ENCODE measurements around the gene EIF4G1. TPM values are rescaled to one million over a fixed set of nuclear protein-coding genes. Genes with fewer than 3 reads are reported as not detected.

Gene EIF4G1
- total and polyA plus RNA-seq, 2 experiments from 2014 or later, result 227 to 552 TPM

- Mint-ChIP-seq H3K36me3 (ENCODE audit: low read depth) (peaks cover 46% of the 10 kb centered on the region), H3K9me3 (no peaks in the 10 kb centered on the region), H3K27ac (peak within 1 kb of the TSS; percentile 95), H3K27me3 (ENCODE audit: insufficient read depth, low read depth, poor library complexity) (peaks cover 8% of the 10 kb centered on the region), H3K4me1 (peaks cover 10% of the 10 kb centered on the region), H3K4me3 (peak within 1 kb of the TSS; percentile 99)
- Histone ChIP-seq H3F3A (replicated peaks; ENCODE audit: low read depth) (peaks cover 11% of the 10 kb centered on the region; the same call in 1 of the 2 replicates), H3K4me2 (peak within 1 kb of the TSS; percentile 99), H3K79me2 (replicated peaks; ENCODE audit: insufficient read depth) (peaks cover 34% of the 10 kb centered on the region), H2AFZ (peak within 1 kb of the TSS; percentile 97), H3K36me3 (ENCODE audit: insufficient read depth) (peaks cover 32% of the 10 kb centered on the region), H4K20me1 (replicated peaks; ENCODE audit: insufficient read depth) (peaks cover 18% of the 10 kb centered on the region), H3K27me3 (ENCODE audit: insufficient read depth) (no peaks in the 10 kb centered on the region), H3K4me3 (peak within 1 kb of the TSS; percentile 98), H3K4me1 (ENCODE audit: insufficient read depth) (peaks cover 7% of the 10 kb centered on the region; the same call in 1 of the 2 replicates), H3K27ac (ENCODE audit: low read depth) (peak within 1 kb of the TSS; percentile 92), H3K9me2 (ENCODE audit: insufficient read depth) (no peaks in the 10 kb centered on the region)
- peak; percentile 98 for ATAC-seq
- no peak for TF ChIP-seq EZH2 (IDR thresholded peaks at IDR 0.05; ENCODE audit: low read depth, unreplicated experiment)
- TF ChIP-seq POLR2AphosphoS5 (IDR thresholded peaks at IDR 0.05; ENCODE audit: low read depth), result peak; percentile 90
- TF ChIP-seq ETS1 (IDR thresholded peaks at IDR 0.05), result peak; percentile 90
- no peak for TF ChIP-seq NANOG (IDR thresholded peaks at IDR 0.05; ENCODE audit: borderline replicate concordance)
- no peak for TF ChIP-seq ZNF114 (CRISPR knock-in tag; IDR thresholded peaks at IDR 0.05)
- TF ChIP-seq CTCF (conservative IDR thresholded peaks at IDR 0.05; ENCODE audit: low read depth in 2 of 2), result no peak
- TF ChIP-seq CREB1 (CRISPR knock-in tag; IDR thresholded peaks at IDR 0.05; ENCODE audit: low read depth), result peak; percentile 12; the same call in 1 of the 2 replicates
- no peak for TF ChIP-seq ZNF462 (CRISPR knock-in tag; IDR thresholded peaks at IDR 0.05)
- no peak for TF ChIP-seq JUNB (IDR thresholded peaks at IDR 0.05; ENCODE audit: unreplicated experiment)
- no peak for TF ChIP-seq EZH2phosphoT487 (IDR thresholded peaks at IDR 0.05; ENCODE audit: unreplicated experiment)
- TF ChIP-seq STAT1 (IDR thresholded peaks at IDR 0.05; ENCODE audit: unreplicated experiment), result no peak
- TF ChIP-seq REST (IDR thresholded peaks at IDR 0.05; ENCODE audit: unreplicated experiment), result no peak
- no peak for TF ChIP-seq ZNF331 (CRISPR knock-in tag; IDR thresholded peaks at IDR 0.05; ENCODE audit: low read depth)
- DNase-seq (ENCODE audit: low spot score), result peak; percentile 99
Observed at GRCh38 chr3:184298759-184299487, 15.5 kb upstream of the EIF4G1 start, which contains the start of gene PSMD2. Gene PSMD2, plus strand, starts transcription at chr3:184299241. Its CDS starts 26 bp downstream, at chr3:184299267.
